Measurements from ENCODE around the gene FAM53B. TPM values are rescaled to one million over a fixed set of nuclear protein-coding genes. Genes with fewer than 3 reads are reported as not detected.

FAM53B gene
- total and polyA plus RNA-seq, 8 donors = 5.7 to 46.9 (median 11.4) TPM

DNA sequence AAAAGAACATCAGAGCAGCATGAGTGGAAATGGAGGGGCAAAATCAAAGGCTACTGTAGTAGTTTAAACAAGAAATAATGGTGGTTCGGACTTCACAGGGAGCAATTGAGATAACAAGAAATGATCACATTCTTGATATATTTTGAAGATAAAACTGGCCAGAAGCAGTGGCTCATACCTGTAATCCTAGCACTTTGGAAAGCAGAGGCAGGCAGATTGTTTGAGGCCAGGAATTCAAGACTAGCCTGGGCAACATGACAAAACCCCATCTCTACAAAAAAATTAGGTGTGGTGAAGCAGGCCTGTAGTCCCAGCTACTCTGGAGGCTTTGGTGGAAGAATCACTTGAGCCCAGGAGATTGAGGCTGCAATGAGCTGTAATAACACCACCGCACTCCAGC, 24.6 kb upstream of the FAM53B start:
- 87 to 100% (median 93%) methylated on average over 2 of the region's 2 CpGs for WGBS, 5 donors
- no peak for DNase-seq
- H3K27ac ChIP-seq = no peak overlapping the region

DNA sequence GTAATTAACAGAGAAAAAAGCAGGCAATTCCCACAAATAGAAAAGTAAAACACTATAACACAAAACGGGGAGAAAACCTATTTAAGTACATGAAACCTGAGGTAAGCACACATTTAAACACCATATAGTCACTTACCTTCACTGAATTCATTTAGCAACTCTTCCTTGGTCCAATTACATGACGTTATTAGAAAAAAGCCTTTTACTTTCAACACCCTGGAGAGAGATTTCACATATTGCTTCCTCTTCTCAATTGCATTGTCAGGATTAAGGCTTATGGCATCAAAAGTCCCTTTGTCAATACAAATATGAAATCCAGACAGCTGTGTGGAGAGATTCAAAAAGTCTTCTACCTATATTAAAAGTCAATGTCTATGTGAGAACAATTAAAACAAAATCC, 21.1 kb upstream of the FAM53B start:
- no peak for DNase-seq
- H3K36me3 ChIP-seq = peaks cover 16 to 67% (median 62%) of the 10 kb centered on the region in 4 donors
- no peaks in the 10 kb centered on the region for H3K4me1 ChIP-seq
- H3K4me3 ChIP-seq = no peak overlapping the region
- intact Hi-C loops (cut with DNase I; ENCODE audit: low total_unique reads) = no loop called here
- H3K9me3 ChIP-seq = no peaks in the 10 kb centered on the region
- TF ChIP-seq POLR2A (IDR thresholded peaks at IDR 0.05) (no peak), EP300 (IDR thresholded peaks at IDR 0.05) (no peak), CTCF (IDR thresholded peaks at IDR 0.05) (no peak), POLR2AphosphoS5 (IDR thresholded peaks at IDR 0.05) (no peak)
- WGBS, 5 donors = 85 to 94% (median 91%) methylated on average over 2 of the region's 2 CpGs
- no peak overlapping the region for H3K27ac ChIP-seq
- H3K27me3 ChIP-seq = no peaks in the 10 kb centered on the region

More for the DNA sequence above, 24.6 kb upstream of the FAM53B start:
- Histone ChIP-seq H3K36me3 (peaks cover 0 to 79% (median 70%) of the 10 kb centered on the region in 4 donors), H3K9me3 (no peaks in the 10 kb centered on the region), H3K27me3 (no peaks in the 10 kb centered on the region), H3K4me1 (no peaks in the 10 kb centered on the region), H3K4me3 (no peak overlapping the region)
- TF ChIP-seq POLR2AphosphoS5 (IDR thresholded peaks at IDR 0.05) (no peak), POLR2A (IDR thresholded peaks at IDR 0.05) (no peak), CTCF (IDR thresholded peaks at IDR 0.05) (no peak), EP300 (IDR thresholded peaks at IDR 0.05) (no peak)
- intact Hi-C loops (cut with DNase I; ENCODE audit: low total_unique reads) = no loop called here

DNA sequence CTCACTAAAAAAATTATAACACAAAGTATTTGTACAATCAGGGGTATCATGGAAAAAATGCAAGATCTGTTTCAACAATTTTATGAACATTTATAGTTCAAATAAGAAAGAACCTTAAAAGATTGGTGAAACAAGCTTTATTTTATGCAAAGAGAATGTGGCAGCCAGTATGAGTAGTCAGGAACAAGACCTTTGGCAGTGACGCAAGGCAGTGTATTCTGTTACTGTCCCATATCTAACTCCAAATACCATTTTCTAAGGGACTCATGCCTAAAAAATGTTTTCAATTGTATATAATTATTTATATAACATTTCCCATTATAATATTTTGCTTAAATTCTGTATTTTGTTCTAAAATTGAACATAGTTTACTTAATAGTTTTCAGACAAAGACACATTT, 19.1 kb upstream of the FAM53B start:
- 92 to 97% (median 94%) methylated on average over 1 of the region's 1 CpG for WGBS, 5 donors
- H3K9me3 ChIP-seq = no peaks in the 10 kb centered on the region
- H3K27me3 ChIP-seq = no peaks in the 10 kb centered on the region
- H3K27ac ChIP-seq = no peak overlapping the region
- intact Hi-C loops (cut with DNase I; ENCODE audit: low total_unique reads) = no loop called here
- H3K4me1 ChIP-seq = no peaks in the 10 kb centered on the region
- no peak for DNase-seq
- TF ChIP-seq POLR2A (IDR thresholded peaks at IDR 0.05) (no peak), POLR2AphosphoS5 (IDR thresholded peaks at IDR 0.05) (no peak), CTCF (IDR thresholded peaks at IDR 0.05) (no peak), EP300 (IDR thresholded peaks at IDR 0.05) (no peak)
- H3K36me3 ChIP-seq = peaks cover 16 to 69% (median 67%) of the 10 kb centered on the region in 4 donors
- H3K4me3 ChIP-seq = no peak overlapping the region

DNA sequence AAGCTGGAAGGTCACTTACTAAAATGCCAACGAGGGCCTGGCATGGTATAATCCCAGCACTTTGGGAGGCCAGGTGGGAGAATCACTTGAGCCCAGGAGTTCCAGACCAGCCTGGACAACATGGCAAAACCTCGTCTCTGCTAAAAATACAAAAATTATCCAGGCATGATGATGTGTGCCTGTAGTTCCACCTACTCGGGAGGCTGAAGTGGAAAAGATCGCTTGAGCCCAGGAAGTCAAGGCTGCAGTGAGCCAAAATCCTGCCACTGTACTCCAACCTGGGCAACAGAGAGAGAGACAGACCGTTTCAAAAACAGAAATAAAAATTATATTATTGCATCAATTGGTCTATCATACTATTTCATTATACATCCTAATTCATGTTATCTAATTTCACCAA, 18.1 kb upstream of the FAM53B start:
- no peaks in the 10 kb centered on the region for H3K4me1 ChIP-seq
- TF ChIP-seq CTCF (IDR thresholded peaks at IDR 0.05) (no peak), POLR2AphosphoS5 (IDR thresholded peaks at IDR 0.05) (no peak), EP300 (IDR thresholded peaks at IDR 0.05) (no peak), POLR2A (IDR thresholded peaks at IDR 0.05) (no peak)
- intact Hi-C loops (cut with DNase I; ENCODE audit: low total_unique reads) = no loop called here
- no peak overlapping the region for H3K27ac ChIP-seq
- H3K36me3 ChIP-seq = peaks cover 16 to 71% (median 64%) of the 10 kb centered on the region in 4 donors
- no peak for DNase-seq
- no peaks in the 10 kb centered on the region for H3K9me3 ChIP-seq
- WGBS, 5 donors = 88 to 96% (median 92%) methylated on average over 5 of the region's 5 CpGs
- no peaks in the 10 kb centered on the region for H3K27me3 ChIP-seq
- H3K4me3 ChIP-seq = no peak overlapping the region
